HG02981 (cell line): ENCODE measurements around the gene USP4.

Experiments used
- ATAC-seq: cut with Tn5 transposase; IDR thresholded peaks from one replicate; pipeline ENCODE4 v1.9.1; 2021; ENCODE audit warnings: mild to moderate bottlenecking, moderate library complexity; ENCODE audit not compliant: unreplicated experiment

The USP4 gene

DNA sequence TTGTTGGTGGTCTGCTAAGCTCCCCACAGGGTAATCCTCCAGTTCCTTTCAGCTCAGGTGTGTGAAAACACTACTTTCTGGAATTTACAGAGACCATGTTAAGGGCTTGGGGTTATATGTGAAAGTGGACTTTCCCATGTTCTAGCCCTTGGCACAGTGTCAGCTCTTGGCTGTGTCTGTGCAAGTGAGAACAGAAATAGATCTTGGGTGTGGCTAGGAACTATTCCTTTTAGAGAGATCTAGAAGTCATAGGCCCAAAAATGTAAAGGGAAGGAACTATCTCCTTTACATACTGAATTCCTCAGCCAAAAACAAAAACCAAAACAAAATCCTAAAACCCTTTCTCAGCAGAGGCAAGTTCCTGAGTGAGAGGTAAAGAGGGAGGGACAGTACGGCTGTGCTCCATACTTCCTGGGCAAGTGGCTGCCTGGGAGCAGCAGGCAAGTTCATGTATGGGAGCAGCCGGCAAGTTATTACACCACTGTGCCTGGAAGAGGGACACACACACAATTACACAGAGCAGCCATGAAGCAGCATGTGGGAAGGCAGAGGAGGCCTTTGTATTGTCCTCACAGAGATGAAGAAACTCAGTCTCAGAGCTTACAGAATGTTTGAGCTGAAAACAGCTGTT, 43.0 kb downstream of the USP4 start:
- ATAC-seq, result no peak

- ATAC-seq, result no peak
Measured at GRCh38 chr3:49295489-49296058, 44.3 kb downstream of the USP4 start.

GRCh38 chr3:49294343-49294742, 45.5 kb downstream of the USP4 start:
- no peak for ATAC-seq

GRCh38 chr3:49283997-49284396, 55.9 kb downstream of the USP4 start:
- ATAC-seq, result no peak

GRCh38 chr3:49279376-49279775, 60.5 kb downstream of the USP4 start:
- ATAC-seq, result no peak

DNA sequence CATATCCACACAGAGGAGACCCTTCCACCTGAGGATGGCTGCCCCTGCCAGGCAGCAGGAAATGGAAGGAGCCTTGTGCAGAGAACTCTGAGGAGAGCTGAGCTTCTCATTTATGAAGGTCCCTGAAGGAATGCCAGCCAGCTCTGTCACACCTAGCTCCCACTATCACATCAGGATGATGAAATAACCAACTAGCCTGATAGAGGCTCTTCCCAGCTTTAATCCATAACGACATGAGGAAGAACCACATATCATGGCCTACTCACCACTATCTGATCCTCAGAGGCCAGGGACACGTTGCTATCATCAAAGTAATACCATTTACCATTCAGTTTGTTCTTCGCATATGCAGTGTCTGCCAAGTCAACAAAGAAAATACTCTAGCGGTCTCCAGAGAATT, 61.3 kb downstream of the USP4 start:
- ATAC-seq, result no peak

DNA sequence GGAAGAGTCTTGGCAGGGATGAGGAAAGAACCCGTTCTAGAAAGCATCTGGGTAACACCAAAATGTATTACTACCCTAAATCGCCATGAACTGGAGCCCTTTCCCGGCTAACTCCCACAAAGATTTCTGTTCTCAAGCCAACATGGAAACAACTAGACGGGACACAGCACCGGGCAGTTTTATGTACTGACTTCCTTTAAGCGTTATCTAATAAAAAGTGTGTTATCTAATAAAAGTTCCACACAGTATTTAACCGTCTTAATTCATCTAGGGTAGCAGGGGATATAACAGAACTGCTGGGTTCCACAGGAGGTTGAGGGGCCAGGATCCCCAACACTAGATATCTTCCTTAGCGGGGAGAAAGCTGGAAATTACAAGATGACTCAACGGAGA, 62.5 kb downstream of the USP4 start:
- no peak for ATAC-seq

DNA sequence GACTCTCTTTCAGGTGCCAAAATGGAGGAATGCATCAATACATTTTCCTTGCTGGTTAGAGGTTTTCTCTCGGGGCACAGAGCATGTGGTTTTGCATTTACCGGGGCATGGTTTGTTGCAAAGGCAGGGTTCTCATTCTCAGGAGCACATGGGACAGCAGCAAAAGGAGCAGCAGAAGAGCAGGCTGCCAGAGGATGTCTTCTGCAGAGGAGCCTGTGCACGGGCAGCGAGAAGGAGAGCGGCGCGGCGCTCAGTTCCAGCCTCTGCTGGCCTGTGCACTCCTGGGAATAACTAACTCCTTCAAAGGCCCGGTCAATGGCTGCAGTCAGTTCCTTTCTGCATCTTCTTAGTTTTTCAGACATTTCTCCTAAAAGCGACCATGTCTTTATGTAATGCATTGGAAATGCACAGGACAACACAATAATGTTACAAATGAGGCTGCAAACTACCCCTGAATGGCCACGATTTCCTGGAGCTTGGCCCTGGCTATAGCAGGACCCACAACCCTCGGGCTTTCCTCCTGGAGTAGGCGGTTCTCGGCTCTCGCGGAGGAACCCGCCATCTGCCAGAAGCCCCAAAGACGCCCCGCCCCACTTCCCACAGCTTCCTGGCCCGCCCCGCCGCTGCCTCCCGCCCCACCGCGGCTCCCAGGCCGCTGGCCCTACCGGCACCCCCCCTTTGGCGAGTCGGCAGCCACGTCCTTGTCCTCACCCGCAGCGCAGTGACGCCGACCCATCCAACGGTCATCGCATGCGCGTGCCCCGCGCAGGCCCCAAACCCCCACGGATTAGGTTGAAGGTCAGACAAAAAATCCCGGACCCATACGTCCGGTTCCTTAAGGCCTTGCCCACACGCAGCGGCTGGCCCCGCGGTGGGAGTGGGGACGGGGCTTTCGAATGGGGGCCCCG, 63.1 kb downstream of the USP4 start, which contains the start of gene C3orf62:
Gene C3orf62 (minus strand): TSS at position 758 of the 908 bp plus-strand sequence. CDS start 360 bp downstream, at position 398.
- ATAC-seq, result no peak

DNA sequence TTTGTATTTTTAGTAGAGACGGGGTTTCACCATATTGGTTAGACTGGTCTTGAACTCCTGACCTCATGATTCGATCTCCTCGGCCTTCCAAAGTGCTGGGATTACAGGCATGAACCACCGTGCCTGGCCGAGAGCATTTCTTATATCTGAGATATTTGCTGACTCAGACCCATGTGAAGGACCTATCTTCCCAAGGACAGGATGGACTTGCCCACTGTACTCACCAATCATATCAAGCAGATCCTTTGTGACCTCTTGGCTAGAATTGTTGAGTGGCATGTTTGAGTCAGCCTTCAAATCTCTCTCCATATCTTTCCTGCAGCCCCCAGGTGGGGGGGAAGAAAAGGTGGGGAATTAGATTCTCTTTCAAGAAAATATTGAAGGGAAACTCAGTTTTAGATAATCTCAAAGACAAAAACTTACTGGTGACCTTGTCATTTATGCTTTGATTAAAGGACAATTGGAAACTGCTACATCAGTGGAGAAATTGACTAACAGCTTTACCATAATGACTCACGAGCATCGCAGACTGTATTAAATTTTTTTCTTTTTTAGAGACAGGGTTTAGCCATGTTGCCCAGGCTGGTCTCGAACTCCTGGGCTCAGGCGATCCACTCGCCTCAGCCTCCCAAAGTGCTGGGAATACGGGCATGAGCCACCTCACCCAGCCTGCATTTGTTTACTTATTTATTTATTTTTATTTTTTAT, 65.9 kb downstream of the USP4 start:
- ATAC-seq, result no peak

- ATAC-seq, result no peak
Measured at GRCh38 chr3:49271047-49271446, 68.8 kb downstream of the USP4 start.

DNA sequence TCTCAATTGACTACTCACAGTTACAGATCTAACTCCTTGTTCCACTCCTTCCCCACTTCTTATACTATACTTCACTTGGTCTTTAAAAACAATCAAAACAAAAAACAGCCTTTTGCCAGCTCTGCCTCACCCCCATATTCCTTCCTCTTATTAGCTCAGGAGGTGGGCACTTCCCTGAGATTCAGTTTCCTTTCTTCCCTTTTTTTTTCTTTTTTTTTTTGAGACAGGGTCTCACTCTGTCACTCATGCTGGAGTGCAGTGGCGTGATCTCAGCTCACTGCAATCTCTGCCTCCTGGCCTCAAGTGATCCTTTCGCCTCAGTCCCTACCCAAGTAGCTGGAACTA, 69.7 kb downstream of the USP4 start:
- no peak for ATAC-seq

DNA sequence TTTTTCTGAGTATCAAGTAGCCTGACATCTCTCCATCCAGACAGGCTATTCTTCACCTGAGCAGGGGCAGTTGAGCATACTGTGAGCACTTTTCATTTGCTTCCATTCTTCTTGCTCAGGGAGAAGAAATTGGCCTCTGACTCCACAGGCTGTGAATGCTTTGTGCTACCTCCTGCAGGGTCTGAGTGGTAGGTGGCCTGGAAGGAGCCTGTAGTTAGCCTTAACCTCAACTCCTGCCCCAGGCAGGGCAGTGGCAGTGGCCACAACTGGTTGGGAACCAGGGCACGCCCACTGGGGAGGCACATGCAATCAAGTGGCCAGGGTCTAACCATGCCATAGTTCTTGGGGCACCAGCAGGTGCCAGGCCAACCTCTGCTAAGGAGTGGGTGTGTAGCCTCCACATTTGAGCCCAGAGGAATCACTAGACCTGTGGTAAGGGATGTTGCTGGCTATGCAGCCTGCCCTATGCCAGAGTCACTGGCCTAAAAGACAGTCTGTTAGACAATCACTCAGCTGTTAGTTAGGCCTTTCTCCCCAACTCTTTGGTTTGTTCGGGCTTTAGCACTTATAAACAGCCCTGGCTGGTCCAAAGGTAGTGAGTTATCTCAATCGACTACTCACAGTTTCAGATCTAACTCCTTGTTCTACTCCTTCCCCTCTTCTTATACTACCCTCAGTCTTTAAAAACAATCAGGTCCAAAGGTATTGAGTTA, 70.3 kb downstream of the USP4 start:
- ATAC-seq, result no peak

GRCh38 chr3:49266410-49267095, 73.3 kb downstream of the USP4 start:
- ATAC-seq, result no peak

- ATAC-seq, result no peak
Measured at GRCh38 chr3:49265661-49266386, 74.0 kb downstream of the USP4 start.

GRCh38 chr3:49263159-49263889, 76.5 kb downstream of the USP4 start:
- ATAC-seq, result no peak

GRCh38 chr3:49260806-49261324, 79.0 kb downstream of the USP4 start:
- no peak for ATAC-seq

- no peak for ATAC-seq
Measured at GRCh38 chr3:49257187-49257586, 82.7 kb downstream of the USP4 start.

DNA sequence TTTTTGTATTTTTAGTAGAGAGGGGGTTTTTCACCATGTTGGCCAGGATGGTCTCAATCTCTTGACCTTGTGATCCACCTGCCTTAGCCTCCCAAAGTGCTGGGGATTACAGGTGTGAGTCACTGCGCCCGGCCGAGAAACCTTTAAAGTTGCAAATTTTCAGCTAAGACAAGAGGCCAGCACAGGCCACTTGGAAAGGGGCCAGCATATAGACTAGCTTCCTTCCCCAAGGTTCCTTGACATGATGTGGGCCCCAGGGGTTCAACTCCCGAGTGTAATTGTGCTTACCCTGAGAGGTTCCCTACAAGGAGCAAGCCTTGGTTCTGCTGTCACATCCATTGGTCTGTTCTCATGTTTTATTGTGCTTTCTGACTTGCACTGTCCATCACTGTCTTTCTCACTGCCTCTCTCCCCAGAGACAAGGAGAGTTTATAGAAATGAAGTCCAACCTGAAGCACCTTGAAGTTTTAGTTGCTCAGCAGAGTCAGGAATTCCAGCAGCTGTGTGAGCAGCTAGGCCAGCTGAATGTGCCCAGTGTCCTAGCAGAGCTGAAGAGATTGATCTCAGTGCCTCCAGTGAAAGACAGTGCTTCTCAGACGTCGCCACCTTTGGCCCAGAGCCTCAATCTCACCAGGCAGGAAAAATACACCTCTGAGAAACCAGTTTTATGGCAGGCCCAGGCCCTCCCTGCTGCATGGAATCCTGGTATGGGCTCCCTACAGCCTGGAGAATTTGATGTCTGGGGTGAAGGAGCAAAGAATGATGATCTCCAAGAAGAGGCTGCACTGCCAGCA, 83.9 kb downstream of the USP4 start:
- no peak for ATAC-seq
